ENCODE results near the gene CEP112. TPM values are rescaled to one million over a fixed set of nuclear protein-coding genes. Genes with fewer than 3 reads are reported as not detected.

CEP112 gene
- total RNA-seq, 1 experiment from 2014 or later = 5.4 TPM

DNA sequence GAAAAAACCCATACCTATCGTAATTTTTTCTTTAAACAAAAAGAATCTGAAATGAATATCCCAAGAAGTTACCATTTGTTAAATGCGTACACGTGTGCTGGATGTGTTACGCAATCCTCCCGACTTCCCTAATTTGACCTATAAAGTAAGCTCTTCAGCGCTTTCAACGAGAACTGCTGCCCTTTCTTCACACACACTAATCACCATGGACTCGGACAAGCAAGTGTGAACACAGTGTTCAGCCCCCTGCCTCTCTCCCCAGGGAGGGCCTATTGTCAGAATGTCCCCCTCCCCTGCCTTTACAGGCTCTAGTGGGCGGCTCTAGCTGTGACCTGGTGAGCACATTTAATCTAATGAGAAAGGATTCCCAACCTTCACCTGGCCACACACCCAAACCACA lies 216.1 kb downstream of the CEP112 start:
- DNase-seq = no peak
- H3K27ac Mint-ChIP-seq (ENCODE audit: unreplicated experiment) = no peak overlapping the region
- CTCF ChIA-PET = no interaction called here
- TF ChIP-seq, protein P1, sequence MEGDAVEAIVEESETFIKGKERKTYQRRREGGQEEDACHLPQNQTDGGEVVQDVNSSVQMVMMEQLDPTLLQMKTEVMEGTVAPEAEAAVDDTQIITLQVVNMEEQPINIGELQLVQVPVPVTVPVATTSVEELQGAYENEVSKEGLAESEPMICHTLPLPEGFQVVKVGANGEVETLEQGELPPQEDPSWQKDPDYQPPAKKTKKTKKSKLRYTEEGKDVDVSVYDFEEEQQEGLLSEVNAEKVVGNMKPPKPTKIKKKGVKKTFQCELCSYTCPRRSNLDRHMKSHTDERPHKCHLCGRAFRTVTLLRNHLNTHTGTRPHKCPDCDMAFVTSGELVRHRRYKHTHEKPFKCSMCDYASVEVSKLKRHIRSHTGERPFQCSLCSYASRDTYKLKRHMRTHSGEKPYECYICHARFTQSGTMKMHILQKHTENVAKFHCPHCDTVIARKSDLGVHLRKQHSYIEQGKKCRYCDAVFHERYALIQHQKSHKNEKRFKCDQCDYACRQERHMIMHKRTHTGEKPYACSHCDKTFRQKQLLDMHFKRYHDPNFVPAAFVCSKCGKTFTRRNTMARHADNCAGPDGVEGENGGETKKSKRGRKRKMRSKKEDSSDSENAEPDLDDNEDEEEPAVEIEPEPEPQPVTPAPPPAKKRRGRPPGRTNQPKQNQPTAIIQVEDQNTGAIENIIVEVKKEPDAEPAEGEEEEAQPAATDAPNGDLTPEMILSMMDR (IDR thresholded peaks at IDR 0.05; ENCODE audit: unreplicated experiment) = no peak
- BruUV-seq (replicated peaks) = no TSS peak
- no peaks in the 10 kb centered on the region for H3K4me1 Mint-ChIP-seq (ENCODE audit: low read depth, unreplicated experiment)
- H3K9me3 Mint-ChIP-seq (ENCODE audit: low read depth, unreplicated experiment) = no peaks in the 10 kb centered on the region
- no peak overlapping the region for H3K4me3 Mint-ChIP-seq (ENCODE audit: low read depth, unreplicated experiment)
- no peaks in the 10 kb centered on the region for H3K36me3 Mint-ChIP-seq (ENCODE audit: insufficient read depth, unreplicated experiment)
- H3K27me3 Mint-ChIP-seq (ENCODE audit: unreplicated experiment) = no peaks in the 10 kb centered on the region
- intact Hi-C loops (cut with micrococcal nuclease; ENCODE audit: unreplicated experiment) = no loop called here

DNA sequence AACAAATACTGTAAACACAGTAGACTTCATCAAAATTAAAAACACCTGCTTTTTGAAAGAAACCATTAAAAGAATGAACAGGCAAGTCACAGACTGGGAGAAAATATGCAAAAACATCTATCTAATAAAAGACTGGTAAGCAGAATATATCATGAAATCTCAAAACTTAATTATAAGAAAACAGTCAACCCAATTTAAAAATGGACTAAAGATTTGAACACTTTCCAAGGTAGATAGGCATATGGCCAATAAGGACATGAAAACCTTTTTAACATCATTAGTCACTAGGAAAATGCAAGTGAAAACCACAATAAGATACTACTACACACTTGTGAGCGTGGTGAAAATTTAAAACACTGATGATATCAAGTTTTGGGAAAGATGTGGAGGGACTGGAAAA lies 218.7 kb downstream of the CEP112 start:
- Mint-ChIP-seq H3K27me3 (ENCODE audit: unreplicated experiment) (no peaks in the 10 kb centered on the region), H3K9me3 (ENCODE audit: low read depth, unreplicated experiment) (no peaks in the 10 kb centered on the region), H3K36me3 (ENCODE audit: insufficient read depth, unreplicated experiment) (no peaks in the 10 kb centered on the region), H3K27ac (ENCODE audit: unreplicated experiment) (no peak overlapping the region), H3K4me1 (ENCODE audit: low read depth, unreplicated experiment) (no peaks in the 10 kb centered on the region), H3K4me3 (ENCODE audit: low read depth, unreplicated experiment) (no peak overlapping the region)
- TF ChIP-seq, protein P1 (IDR thresholded peaks at IDR 0.05; ENCODE audit: unreplicated experiment) = no peak
- intact Hi-C loops (cut with micrococcal nuclease; ENCODE audit: unreplicated experiment) = no loop called here
- no TSS peak for BruUV-seq (replicated peaks)
- CTCF ChIA-PET = no interaction called here
- no peak for DNase-seq

DNA sequence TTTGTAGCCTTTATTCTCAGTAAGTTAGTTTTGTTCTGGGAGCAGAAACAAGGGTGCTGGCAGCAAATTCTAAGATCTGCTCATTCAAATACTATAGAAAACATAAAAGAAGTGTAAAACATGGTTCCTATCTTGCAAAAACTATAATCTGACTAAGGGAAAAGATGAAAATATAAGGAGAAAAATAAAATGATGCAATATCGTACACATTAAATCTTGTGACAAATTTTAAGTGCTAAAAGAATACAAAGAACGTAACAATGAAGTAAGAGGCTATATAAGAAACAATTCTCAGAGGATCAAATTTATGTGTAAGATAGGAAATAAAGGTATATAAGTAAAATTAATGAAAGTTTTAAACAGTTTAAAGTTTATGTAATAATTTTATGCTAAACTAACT lies 224.6 kb downstream of the CEP112 start:
- H3K36me3 Mint-ChIP-seq (ENCODE audit: insufficient read depth, unreplicated experiment) = no peaks in the 10 kb centered on the region
- TF ChIP-seq, protein P1 (IDR thresholded peaks at IDR 0.05; ENCODE audit: unreplicated experiment) = no peak
- no peaks in the 10 kb centered on the region for H3K9me3 Mint-ChIP-seq (ENCODE audit: low read depth, unreplicated experiment)
- no peak overlapping the region for H3K27ac Mint-ChIP-seq (ENCODE audit: unreplicated experiment)
- intact Hi-C loops (cut with micrococcal nuclease; ENCODE audit: unreplicated experiment) = no loop called here
- CTCF ChIA-PET = no interaction called here
- no peaks in the 10 kb centered on the region for H3K27me3 Mint-ChIP-seq (ENCODE audit: unreplicated experiment)
- no TSS peak for BruUV-seq (replicated peaks)
- DNase-seq = no peak
- H3K4me1 Mint-ChIP-seq (ENCODE audit: low read depth, unreplicated experiment) = no peaks in the 10 kb centered on the region
- H3K4me3 Mint-ChIP-seq (ENCODE audit: low read depth, unreplicated experiment) = no peak overlapping the region

DNA sequence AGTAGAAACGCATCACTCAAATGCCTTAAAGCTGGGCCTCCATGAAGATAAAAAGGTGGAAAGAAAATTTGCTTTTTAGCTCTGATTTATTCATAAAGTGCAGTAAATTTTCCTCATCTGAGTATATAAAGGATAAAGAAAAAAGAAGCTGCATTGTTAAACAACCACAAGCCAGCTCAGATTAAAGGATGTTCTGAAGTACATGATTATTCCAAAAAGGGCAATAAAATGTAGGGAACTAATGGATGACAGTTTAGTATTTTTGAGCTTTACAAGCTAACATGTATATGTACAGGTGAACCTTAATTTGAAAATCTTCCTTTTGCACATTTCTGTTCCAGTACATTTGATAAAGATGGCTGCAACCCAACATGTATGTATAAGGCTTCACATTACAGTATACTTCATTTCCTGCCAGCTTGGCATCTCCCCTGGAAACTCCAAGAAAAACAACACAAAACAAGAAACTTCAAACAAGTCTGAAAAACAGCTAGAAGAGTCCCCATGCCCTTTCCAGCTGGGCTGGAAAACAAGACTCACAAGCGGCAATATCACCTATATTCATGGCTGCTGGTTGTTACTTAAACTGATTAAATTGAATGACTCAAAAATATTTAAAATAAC lies 225.7 kb downstream of the CEP112 start:
- no peaks in the 10 kb centered on the region for H3K9me3 Mint-ChIP-seq (ENCODE audit: low read depth, unreplicated experiment)
- H3K27ac Mint-ChIP-seq (ENCODE audit: unreplicated experiment) = no peak overlapping the region
- intact Hi-C loops (cut with micrococcal nuclease; ENCODE audit: unreplicated experiment) = no loop called here
- no TSS peak for BruUV-seq (replicated peaks)
- CTCF ChIA-PET = no interaction called here
- H3K27me3 Mint-ChIP-seq (ENCODE audit: unreplicated experiment) = no peaks in the 10 kb centered on the region
- no peak for DNase-seq
- H3K4me3 Mint-ChIP-seq (ENCODE audit: low read depth, unreplicated experiment) = no peak overlapping the region
- H3K4me1 Mint-ChIP-seq (ENCODE audit: low read depth, unreplicated experiment) = no peaks in the 10 kb centered on the region
- TF ChIP-seq, protein P1 (IDR thresholded peaks at IDR 0.05; ENCODE audit: unreplicated experiment) = no peak
- no peaks in the 10 kb centered on the region for H3K36me3 Mint-ChIP-seq (ENCODE audit: insufficient read depth, unreplicated experiment)

Data from Calu3 (cell line).